ENCODE results near the gene VSIG10. TPM values are rescaled to one million over a fixed set of nuclear protein-coding genes. Genes with fewer than 3 reads are reported as not detected.
A peak's percentile ranks its signal among the peaks of the same experiment; 100 is the strongest.

Gene VSIG10
- total and polyA plus RNA-seq, 8 donors, result 8.3 to 300 (median 23.1) TPM

- intact Hi-C loops (cut with DNase I; ENCODE audit: low total_unique reads), result no loop called here
- DNase-seq, result peak in 1 of 2 donors; percentile 93
Observed at GRCh38 chr12:118126119-118126757, 22.4 kb upstream of the VSIG10 start.

GRCh38 chr12:118125743-118126118 is 21.9 kb upstream of the VSIG10 start:
- Histone ChIP-seq H3K36me3 (peaks cover 0 to 5% (median 0%) of the 10 kb centered on the region in 4 donors), H3K27me3 (no peaks in the 10 kb centered on the region), H3K27ac (peak overlapping the region; percentile 61 to 84 (median 67)), H3K4me3 (no peak overlapping the region), H3K9me3 (no peaks in the 10 kb centered on the region), H3K4me1 (peaks cover under 1 to 37% (median 16%) of the 10 kb centered on the region in 4 donors)
- 91 to 96% (median 95%) methylated on average over 4 of the region's 4 CpGs for WGBS, 5 donors
- intact Hi-C loops (cut with DNase I; ENCODE audit: low total_unique reads), result no loop called here
- TF ChIP-seq EP300 (IDR thresholded peaks at IDR 0.05) (no peak), CTCF (IDR thresholded peaks at IDR 0.05) (no peak), POLR2A (IDR thresholded peaks at IDR 0.05) (no peak), POLR2AphosphoS5 (IDR thresholded peaks at IDR 0.05) (no peak)
- DNase-seq, result no peak

More at GRCh38 chr12:118126119-118126757, 22.4 kb upstream of the VSIG10 start:
- no peaks in the 10 kb centered on the region for H3K9me3 ChIP-seq
- H3K36me3 ChIP-seq, result peaks cover 0 to 5% (median 0%) of the 10 kb centered on the region in 4 donors
- TF ChIP-seq CTCF (IDR thresholded peaks at IDR 0.05), result no peak
- TF ChIP-seq POLR2AphosphoS5 (IDR thresholded peaks at IDR 0.05), result peak in 2 of 3 donors; percentile 33 to 40
- no peak overlapping the region for H3K4me3 ChIP-seq
- no peaks in the 10 kb centered on the region for H3K27me3 ChIP-seq
- peak overlapping the region; percentile 61 to 84 (median 67) for H3K27ac ChIP-seq
- H3K4me1 ChIP-seq, result peaks cover 0 to 33% (median 14%) of the 10 kb centered on the region in 4 donors
- WGBS, 5 donors, result 35 to 76% (median 54%) methylated on average over 13 of the region's 13 CpGs

GRCh38 chr12:118124333-118124874 is 20.6 kb upstream of the VSIG10 start:
- intact Hi-C loops (cut with DNase I; ENCODE audit: low total_unique reads), result no loop called here
- Histone ChIP-seq H3K4me3 (no peak overlapping the region), H3K9me3 (no peaks in the 10 kb centered on the region), H3K27me3 (no peaks in the 10 kb centered on the region), H3K36me3 (peaks cover 0 to 5% (median 0%) of the 10 kb centered on the region in 4 donors), H3K27ac (peak overlapping the region in 1 of 5 donors; percentile 26), H3K4me1 (peaks cover 6 to 42% (median 18%) of the 10 kb centered on the region in 4 donors)
- 55 to 74% (median 68%) methylated on average over 5 of the region's 5 CpGs for WGBS, 5 donors
- no peak for DNase-seq
- TF ChIP-seq EP300 (IDR thresholded peaks at IDR 0.05) (no peak), POLR2AphosphoS5 (IDR thresholded peaks at IDR 0.05) (peak in 2 of 3 donors; percentile 13 to 33)

- Histone ChIP-seq H3K9me3 (no peaks in the 10 kb centered on the region), H3K27me3 (no peaks in the 10 kb centered on the region), H3K36me3 (peaks cover 0 to 5% (median 0%) of the 10 kb centered on the region in 4 donors), H3K27ac (no peak overlapping the region), H3K4me1 (peaks cover 6 to 41% (median 18%) of the 10 kb centered on the region in 4 donors), H3K4me3 (no peak overlapping the region)
- intact Hi-C loops (cut with DNase I; ENCODE audit: low total_unique reads), result no loop called here
- no peak for TF ChIP-seq POLR2AphosphoS5 (IDR thresholded peaks at IDR 0.05)
- TF ChIP-seq CTCF (IDR thresholded peaks at IDR 0.05), result no peak
- TF ChIP-seq EP300 (IDR thresholded peaks at IDR 0.05), result no peak
- no peak for TF ChIP-seq POLR2A (IDR thresholded peaks at IDR 0.05)
- DNase-seq, result no peak
- 87 to 99% (median 98%) methylated on average over 6 of the region's 6 CpGs for whole genome bisulfite sequencing, 5 donors
Observed at GRCh38 chr12:118122264-118122663, 18.5 kb upstream of the VSIG10 start.
